Upper lobe of left lung (tissue), 6 donors: ENCODE measurements around the gene C1QC. TPM values are rescaled to one million over a fixed set of nuclear protein-coding genes. Genes with fewer than 3 reads are reported as not detected.
A peak's percentile ranks its signal among the peaks of the same experiment; 100 is the strongest.

Source experiments
- ATAC-seq, 2 donors: fragments of 200-7000 bp; cut with Tn5 transposase; one replicate each; pipeline ENCODE4 v1.9.1; 2022; ENCODE audit warnings: mild to moderate bottlenecking in 2 of 2, moderate library complexity in 2 of 2; ENCODE audit not compliant: low FRiP score in 2 of 2
- DNase-seq, 2 donors: peaks; one replicate each; pipeline ENCODE4 v3.0.0-alpha.2; 2019 to 2020
- H3K27ac ChIP-seq, 4 donors: fragments of 200-600 bp; sonication (generic); one replicate each; pipeline ENCODE4 v1.5.1; 2016 to 2019
- H3K27me3 ChIP-seq, 4 donors: fragments of 200-600 bp; sonication (generic); one replicate each; pipeline ENCODE4 v1.5.1; 2017 to 2019
- H3K36me3 ChIP-seq, 4 donors: fragments of 200-600 bp; sonication (generic); one replicate each; pipeline ENCODE4 v1.5.1; 2016 to 2019
- H3K4me1 ChIP-seq, 4 donors: fragments of 200-600 bp; sonication (generic); one replicate each; pipeline ENCODE4 v1.5.1; 2018 to 2019
- H3K4me3 ChIP-seq, 4 donors: fragments of 200-600 bp; sonication (generic); one replicate each; pipeline ENCODE4 v1.5.1; 2017 to 2019; ENCODE audit warnings: mild to moderate bottlenecking in 2 of 4, moderate library complexity in 1 of 4
- H3K9me3 ChIP-seq, 4 donors: fragments of 200-600 bp; sonication (generic); one replicate each; pipeline ENCODE4 v1.5.1; 2018 to 2019
- CTCF ChIP-seq, 6 experiments: fragments of 450-650 bp in 4 of 6; fragments of 200-600 bp in 2 of 6; sonication (generic) in 2 of 6; IDR thresholded peaks; one replicate each; pipeline ENCODE4 v1.5.1; 2016 to 2019; ENCODE audit warnings: antibody characterized with exemption in 6 of 6
- EP300 ChIP-seq, 4 donors: sonication (generic); formaldehyde crosslinking; IDR thresholded peaks; one replicate each; pipeline ENCODE4 v1.5.1; 2017; ENCODE audit warnings: antibody characterized with exemption in 4 of 4, control low read depth in 2 of 4
- POLR2A ChIP-seq, 4 donors: fragments of 450-650 bp; IDR thresholded peaks; one replicate each; pipeline ENCODE4 v1.5.1; 2016 to 2017; ENCODE audit warnings: antibody characterized with exemption in 4 of 4, mild to moderate bottlenecking in 2 of 4
- POLR2AphosphoS5 ChIP-seq, 2 donors: sonication (generic); formaldehyde crosslinking; IDR thresholded peaks; one replicate each; pipeline ENCODE4 v1.5.1; 2017; ENCODE audit warnings: antibody characterized with exemption in 2 of 2
- WGBS, 2 donors: methylation state at CpG; one replicate each; pipeline ENCODE4 v1.1.5; 2017 to 2018; 5-methylcytosine and 5-hydroxymethylcytosine counted together
- total RNA-seq, 6 donors: library from RNA; depleted of rRNA in 4 of 6; stranded (reverse); fragments of >200 nt in 4 of 6; gene quantifications; one replicate each; pipeline versions ENCODE4 v1.1.0 to v1.2.1, GENCODE V29; 2016 to 2021
- donor health status: DM: no; HTN: no; CAD: no; lungs with moderate emphysema.
- donor health status: DM: no; HTN: yes; CAD: no; lungs with severe emphysema.

The C1QC gene
- total RNA-seq, 6 donors from 2014 or later, result 188 to 817 (median 529) TPM

- H3K27ac ChIP-seq, result no peak overlapping the region
- peaks cover 0 to 2% (median 0%) of the 10 kb centered on the region in 4 donors for H3K27me3 ChIP-seq
- no peaks in the 10 kb centered on the region for H3K4me1 ChIP-seq
- TF ChIP-seq POLR2AphosphoS5 (IDR thresholded peaks at IDR 0.05) (no peak), EP300 (IDR thresholded peaks at IDR 0.05) (no peak), POLR2A (IDR thresholded peaks at IDR 0.05) (no peak), CTCF (IDR thresholded peaks at IDR 0.05) (no peak)
- H3K36me3 ChIP-seq, result no peaks in the 10 kb centered on the region
- H3K4me3 ChIP-seq, result no peak overlapping the region
- WGBS, 2 donors, result 72 to 75% methylated on average over 10 to 16 of the region's 24 CpGs
- ATAC-seq (no peak), DNase-seq (peak in 1 of 2 donors; percentile 73)
- H3K9me3 ChIP-seq, result no peaks in the 10 kb centered on the region
Observed at GRCh38 chr1:22598736-22599135, 44.7 kb upstream of the C1QC start.

GRCh38 chr1:22600071-22600816 lies 43.2 kb upstream of the C1QC start:
- Histone ChIP-seq H3K4me1 (no peaks in the 10 kb centered on the region), H3K27me3 (no peaks in the 10 kb centered on the region), H3K36me3 (no peaks in the 10 kb centered on the region), H3K4me3 (no peak overlapping the region), H3K27ac (no peak overlapping the region), H3K9me3 (no peaks in the 10 kb centered on the region)
- peak in 1 of 2 donors; percentile 70 for DNase-seq
- TF ChIP-seq CTCF (IDR thresholded peaks at IDR 0.05) (no peak), EP300 (IDR thresholded peaks at IDR 0.05) (no peak), POLR2AphosphoS5 (IDR thresholded peaks at IDR 0.05) (no peak)
- ATAC-seq, result no peak
- 37 to 58% methylated on average over 8 to 20 of the region's 22 CpGs for WGBS, 2 donors

GRCh38 chr1:22600817-22601605 lies 42.4 kb upstream of the C1QC start:
- no peak for TF ChIP-seq EP300 (IDR thresholded peaks at IDR 0.05)
- no peak for TF ChIP-seq POLR2A (IDR thresholded peaks at IDR 0.05)
- no peak for TF ChIP-seq POLR2AphosphoS5 (IDR thresholded peaks at IDR 0.05)
- TF ChIP-seq CTCF (IDR thresholded peaks at IDR 0.05), result no peak
- H3K4me1 ChIP-seq, result no peaks in the 10 kb centered on the region

GRCh38 chr1:22601610-22602009 lies 41.8 kb upstream of the C1QC start:
- Histone ChIP-seq H3K4me1 (no peaks in the 10 kb centered on the region), H3K27me3 (no peaks in the 10 kb centered on the region), H3K27ac (no peak overlapping the region), H3K36me3 (no peaks in the 10 kb centered on the region), H3K9me3 (no peaks in the 10 kb centered on the region), H3K4me3 (no peak overlapping the region)
- DNase-seq (peak in 1 of 2 donors; percentile 70), ATAC-seq (no peak)
- TF ChIP-seq CTCF (IDR thresholded peaks at IDR 0.05), result no peak
- TF ChIP-seq POLR2AphosphoS5 (IDR thresholded peaks at IDR 0.05), result no peak
- no peak for TF ChIP-seq POLR2A (IDR thresholded peaks at IDR 0.05)
- no peak for TF ChIP-seq EP300 (IDR thresholded peaks at IDR 0.05)
- WGBS, 2 donors, result 91% methylated on average over 12 of the region's 12 CpGs; no CpG with 5 or more reads in 1 of the 2 donors

More at GRCh38 chr1:22600817-22601605, 42.4 kb upstream of the C1QC start:
- ATAC-seq (no peak), DNase-seq (peak in 1 of 2 donors; percentile 75)
- H3K9me3 ChIP-seq, result no peaks in the 10 kb centered on the region
- H3K27me3 ChIP-seq, result no peaks in the 10 kb centered on the region
- 87 to 93% methylated on average over 8 to 25 of the region's 39 CpGs for WGBS, 2 donors
- H3K36me3 ChIP-seq, result no peaks in the 10 kb centered on the region
- H3K27ac ChIP-seq, result no peak overlapping the region
- H3K4me3 ChIP-seq, result no peak overlapping the region
